ENCODE results near the gene PRAF2. TPM values are rescaled to one million over a fixed set of nuclear protein-coding genes. Genes with fewer than 3 reads are reported as not detected.

PRAF2 gene
- total and polyA plus RNA-seq, 2 of the 13 experiments (the other 11 are each of a cell fraction or from before 2014, with no cell fraction given) = 0.33 to 2.6 TPM

DNA sequence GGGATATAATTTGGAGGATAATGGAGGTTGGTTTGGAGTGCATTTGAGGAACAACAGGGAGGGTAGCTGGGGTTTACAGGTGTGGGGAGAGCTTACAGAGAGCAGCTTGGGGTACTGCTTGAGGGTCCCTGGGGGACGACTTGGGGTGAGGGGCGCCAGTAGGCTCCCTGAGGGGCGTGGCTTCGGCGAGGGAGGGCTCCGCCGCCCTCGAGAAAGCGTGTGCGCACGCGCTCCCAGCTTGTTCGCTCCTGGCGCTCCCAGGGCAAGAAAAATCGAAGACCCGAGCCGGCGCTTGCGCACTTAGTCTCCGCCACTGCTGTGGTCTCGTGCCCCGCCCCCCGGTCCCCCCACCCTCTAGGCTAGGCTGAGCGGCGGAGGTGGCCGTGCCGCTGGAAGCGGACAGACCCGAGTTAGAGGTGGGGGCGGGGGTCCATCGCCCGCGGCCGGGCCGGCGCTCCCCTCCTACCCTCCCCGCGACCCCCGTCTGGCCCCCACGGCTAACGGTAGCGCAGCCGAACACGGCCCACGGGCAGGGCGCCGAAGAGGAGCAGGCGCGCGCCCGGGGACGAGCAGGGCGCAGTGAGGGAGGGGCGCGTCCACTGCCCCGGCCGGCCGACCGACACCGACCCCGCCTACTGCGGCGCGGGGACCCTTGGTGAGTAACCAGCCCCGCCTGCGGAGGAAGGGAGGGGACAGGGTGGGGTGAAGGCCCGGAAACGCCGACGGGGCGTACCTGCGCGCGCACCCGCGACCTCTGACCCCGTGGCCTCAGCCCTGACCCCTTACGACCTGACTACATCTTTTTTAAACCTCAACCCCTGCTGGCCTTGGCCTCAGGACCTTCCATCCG, 20.4 kb downstream of the PRAF2 start (continued):
- TF ChIP-seq JUND (CRISPR knock-in tag; IDR thresholded peaks at IDR 0.05) (no peak), NR2C2 (CRISPR knock-in tag; IDR thresholded peaks at IDR 0.05; ENCODE audit: borderline replicate concordance) (peak; percentile 96), ZNF777 (CRISPR knock-in tag; IDR thresholded peaks at IDR 0.05) (peak; percentile 94), ZNF274 (CRISPR knock-in tag; IDR thresholded peaks at IDR 0.05) (0 out of 2 replicates have a peak, but pooled peaks have one; percentile 23), TP53 (CRISPR knock-in tag; conservative IDR thresholded peaks at IDR 0.05) (no peak), RXRA (CRISPR knock-in tag; IDR thresholded peaks at IDR 0.05) (peak; percentile 60; the same call in 1 of the 2 replicates), ZNF331 (CRISPR knock-in tag; IDR thresholded peaks at IDR 0.05) (0 out of 2 replicates have a peak, but pooled peaks have one; percentile 7), ZFX (CRISPR knock-in tag; IDR thresholded peaks at IDR 0.05; ENCODE audit: low read depth) (peak; percentile 42; the same call in 1 of the 2 replicates), KMT2B (CRISPR knock-in tag; IDR thresholded peaks at IDR 0.05) (no peak), NCOA1 (CRISPR knock-in tag; IDR thresholded peaks at IDR 0.05) (no peak), ZNF33B (CRISPR knock-in tag; IDR thresholded peaks at IDR 0.05) (no peak), MED13 (CRISPR knock-in tag; IDR thresholded peaks at IDR 0.05) (no peak), SIN3B (IDR thresholded peaks at IDR 0.05; ENCODE audit: low read length) (no peak), GABPB1 (CRISPR knock-in tag; IDR thresholded peaks at IDR 0.05) (peak; percentile 77; the same call in 1 of the 2 replicates), TSC22D2 (CRISPR knock-in tag; IDR thresholded peaks at IDR 0.05; ENCODE audit: borderline replicate concordance) (no peak), ZNF782 (CRISPR knock-in tag; IDR thresholded peaks at IDR 0.05; ENCODE audit: borderline replicate concordance) (no peak), MXI1 (IDR thresholded peaks at IDR 0.05; ENCODE audit: borderline replicate concordance, low read depth, low read length) (no peak), ZNF343 (CRISPR knock-in tag; IDR thresholded peaks at IDR 0.05) (no peak), RARA (CRISPR knock-in tag; IDR thresholded peaks at IDR 0.05) (peak; percentile 62), HOXA9 (CRISPR knock-in tag; IDR thresholded peaks at IDR 0.05; ENCODE audit: borderline replicate concordance) (no peak), ZNF121 (CRISPR knock-in tag; IDR thresholded peaks at IDR 0.05) (no peak), ETV6 (CRISPR knock-in tag; conservative IDR thresholded peaks at IDR 0.05) (no peak), BRCA1 (CRISPR knock-in tag; IDR thresholded peaks at IDR 0.05) (no peak), ZIK1 (CRISPR knock-in tag; IDR thresholded peaks at IDR 0.05; ENCODE audit: borderline replicate concordance, low read depth) (no peak), ZNF564 (CRISPR knock-in tag; IDR thresholded peaks at IDR 0.05) (0 out of 2 replicates have a peak, but pooled peaks have one; percentile 23)
- TF ChIP-seq, protein P1, sequence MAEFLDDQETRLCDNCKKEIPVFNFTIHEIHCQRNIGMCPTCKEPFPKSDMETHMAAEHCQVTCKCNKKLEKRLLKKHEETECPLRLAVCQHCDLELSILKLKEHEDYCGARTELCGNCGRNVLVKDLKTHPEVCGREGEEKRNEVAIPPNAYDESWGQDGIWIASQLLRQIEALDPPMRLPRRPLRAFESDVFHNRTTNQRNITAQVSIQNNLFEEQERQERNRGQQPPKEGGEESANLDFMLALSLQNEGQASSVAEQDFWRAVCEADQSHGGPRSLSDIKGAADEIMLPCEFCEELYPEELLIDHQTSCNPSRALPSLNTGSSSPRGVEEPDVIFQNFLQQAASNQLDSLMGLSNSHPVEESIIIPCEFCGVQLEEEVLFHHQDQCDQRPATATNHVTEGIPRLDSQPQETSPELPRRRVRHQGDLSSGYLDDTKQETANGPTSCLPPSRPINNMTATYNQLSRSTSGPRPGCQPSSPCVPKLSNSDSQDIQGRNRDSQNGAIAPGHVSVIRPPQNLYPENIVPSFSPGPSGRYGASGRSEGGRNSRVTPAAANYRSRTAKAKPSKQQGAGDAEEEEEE (CRISPR knock-in tag; IDR thresholded peaks at IDR 0.05; ENCODE audit: borderline replicate concordance) = no peak
- TF ChIP-seq, protein P2, sequence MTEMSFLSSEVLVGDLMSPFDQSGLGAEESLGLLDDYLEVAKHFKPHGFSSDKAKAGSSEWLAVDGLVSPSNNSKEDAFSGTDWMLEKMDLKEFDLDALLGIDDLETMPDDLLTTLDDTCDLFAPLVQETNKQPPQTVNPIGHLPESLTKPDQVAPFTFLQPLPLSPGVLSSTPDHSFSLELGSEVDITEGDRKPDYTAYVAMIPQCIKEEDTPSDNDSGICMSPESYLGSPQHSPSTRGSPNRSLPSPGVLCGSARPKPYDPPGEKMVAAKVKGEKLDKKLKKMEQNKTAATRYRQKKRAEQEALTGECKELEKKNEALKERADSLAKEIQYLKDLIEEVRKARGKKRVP (CRISPR knock-in tag; IDR thresholded peaks at IDR 0.05) = no peak
- TF ChIP-seq, protein P3, sequence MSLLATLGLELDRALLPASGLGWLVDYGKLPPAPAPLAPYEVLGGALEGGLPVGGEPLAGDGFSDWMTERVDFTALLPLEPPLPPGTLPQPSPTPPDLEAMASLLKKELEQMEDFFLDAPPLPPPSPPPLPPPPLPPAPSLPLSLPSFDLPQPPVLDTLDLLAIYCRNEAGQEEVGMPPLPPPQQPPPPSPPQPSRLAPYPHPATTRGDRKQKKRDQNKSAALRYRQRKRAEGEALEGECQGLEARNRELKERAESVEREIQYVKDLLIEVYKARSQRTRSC (CRISPR knock-in tag; IDR thresholded peaks at IDR 0.05; ENCODE audit: low read depth) = no peak
